IMR-90 (cell line): ENCODE measurements around the gene AGAP9.

Experiments
- BHLHE40 ChIP-seq: fragments of 150-350 bp; IDR thresholded peaks from 2 replicates; pipeline ENCODE4 v1.6.1; 2016; ENCODE audit warnings: mild to moderate bottlenecking, low read depth, low read length
- CEBPB ChIP-seq: IDR thresholded peaks from 2 replicates; pipeline ENCODE4 v1.6.1; 2012; ENCODE audit warnings: low read depth, low read length, improper control_type of control experiment
- FOS ChIP-seq: fragments of 150-350 bp; IDR thresholded peaks from 2 replicates; pipeline ENCODE4 v1.6.1; 2016; ENCODE audit warnings: low read depth, low read length
- MAFK ChIP-seq: IDR thresholded peaks from 2 replicates; pipeline ENCODE4 v1.6.1; 2012; ENCODE audit warnings: low read depth, low read length, improper control_type of control experiment
- MAZ ChIP-seq: IDR thresholded peaks from 2 replicates; pipeline ENCODE4 v1.6.1; 2012; ENCODE audit warnings: low read depth, mild to moderate bottlenecking, low read length, improper control_type of control experiment, moderate library complexity, borderline replicate concordance
- MXI1 ChIP-seq: IDR thresholded peaks from 2 replicates; pipeline ENCODE4 v1.6.1; 2012; ENCODE audit warnings: low read depth, mild to moderate bottlenecking, low read length, moderate library complexity, borderline replicate concordance
- POLR2A ChIP-seq: IDR thresholded peaks from 2 replicates; pipeline ENCODE4 v1.6.1; 2012; ENCODE audit warnings: mild to moderate bottlenecking, low read depth, low read length
- RAD21 ChIP-seq: IDR thresholded peaks from 2 replicates; pipeline ENCODE4 v1.6.1; 2012; ENCODE audit warnings: low read length, improper control_type of control experiment
- RCOR1 ChIP-seq: IDR thresholded peaks from 2 replicates; pipeline ENCODE4 v1.6.1; 2012; ENCODE audit warnings: mild to moderate bottlenecking, low read length, improper control_type of control experiment; ENCODE audit not compliant: insufficient replicate concordance
- RFX5 ChIP-seq: IDR thresholded peaks from 2 replicates; pipeline ENCODE4 v1.8.0; 2012; ENCODE audit warnings: low read depth, mild to moderate bottlenecking, low read length, moderate library complexity
- SMC3 ChIP-seq: fragments of 150-350 bp; IDR thresholded peaks from 2 replicates; pipeline ENCODE4 v1.6.1; 2016; ENCODE audit warnings: low read depth, mild to moderate bottlenecking, antibody characterized with exemption, low read length, moderate library complexity
- TF ChIP-seq, protein P1 (sequence below): conservative IDR thresholded peaks from 2 replicates; pipeline ENCODE4 v1.5.1; 2012; ENCODE audit warnings: mild to moderate bottlenecking, low read depth, low read length, improper control_type of control experiment
- TF ChIP-seq, protein P2 (sequence below): fragments of 150-350 bp; IDR thresholded peaks from 2 replicates; pipeline ENCODE4 v1.6.1; 2017; ENCODE audit warnings: mild to moderate bottlenecking, antibody characterized with exemption, low read length, low read depth
- TF ChIP-seq, protein P3 (sequence below): fragments of 150-350 bp; IDR thresholded peaks from 2 replicates; pipeline ENCODE4 v1.6.1; 2016; ENCODE audit warnings: low read depth, mild to moderate bottlenecking, low read length, moderate library complexity, borderline replicate concordance

DNA sequence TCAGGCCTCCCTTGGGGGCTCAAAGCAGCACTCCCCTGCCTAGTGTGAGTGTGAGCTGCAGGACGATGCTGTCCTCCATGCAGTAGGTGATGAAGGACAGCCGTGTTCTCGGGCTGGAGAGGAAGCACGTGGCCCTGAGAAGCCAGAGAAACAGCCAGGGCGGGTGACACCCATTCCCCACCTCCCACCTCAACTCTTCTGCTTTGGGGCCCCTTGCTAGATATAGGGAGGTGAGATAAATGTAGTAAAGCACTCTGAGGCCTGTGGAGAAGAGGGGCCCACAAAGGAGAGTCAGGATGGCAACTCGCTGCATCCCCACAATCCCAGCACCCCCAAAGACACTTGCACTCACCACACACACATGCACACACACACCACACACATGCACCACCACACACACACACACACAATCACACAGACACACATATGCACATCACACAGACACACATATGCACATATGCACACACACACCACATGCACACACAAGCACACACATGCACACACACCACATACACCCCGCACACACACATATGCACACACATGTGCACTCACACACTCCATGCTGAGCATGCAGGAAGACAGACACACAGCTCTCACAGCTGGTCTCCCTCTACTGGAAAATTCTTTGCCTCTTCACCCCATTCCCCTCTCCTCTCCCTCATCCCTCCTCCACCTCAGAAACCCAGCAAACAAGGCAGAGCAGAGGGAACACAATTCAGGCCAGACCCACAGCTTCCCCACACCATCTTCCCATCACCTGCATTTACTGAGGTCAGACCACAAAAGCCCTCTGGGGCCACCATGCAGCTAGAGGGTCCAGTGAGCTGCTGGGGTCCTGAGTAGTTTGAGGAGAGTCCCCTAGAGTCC is 70.1 kb downstream of the AGAP9 start:
- TF ChIP-seq MAZ (no peak), POLR2A (no peak), RCOR1 (no peak), FOS (no peak), SMC3 (no peak), BHLHE40 (no peak), CEBPB (no peak), MAFK (no peak), RFX5 (no peak), MXI1 (no peak), RAD21 (no peak)
- TF ChIP-seq, protein P1, sequence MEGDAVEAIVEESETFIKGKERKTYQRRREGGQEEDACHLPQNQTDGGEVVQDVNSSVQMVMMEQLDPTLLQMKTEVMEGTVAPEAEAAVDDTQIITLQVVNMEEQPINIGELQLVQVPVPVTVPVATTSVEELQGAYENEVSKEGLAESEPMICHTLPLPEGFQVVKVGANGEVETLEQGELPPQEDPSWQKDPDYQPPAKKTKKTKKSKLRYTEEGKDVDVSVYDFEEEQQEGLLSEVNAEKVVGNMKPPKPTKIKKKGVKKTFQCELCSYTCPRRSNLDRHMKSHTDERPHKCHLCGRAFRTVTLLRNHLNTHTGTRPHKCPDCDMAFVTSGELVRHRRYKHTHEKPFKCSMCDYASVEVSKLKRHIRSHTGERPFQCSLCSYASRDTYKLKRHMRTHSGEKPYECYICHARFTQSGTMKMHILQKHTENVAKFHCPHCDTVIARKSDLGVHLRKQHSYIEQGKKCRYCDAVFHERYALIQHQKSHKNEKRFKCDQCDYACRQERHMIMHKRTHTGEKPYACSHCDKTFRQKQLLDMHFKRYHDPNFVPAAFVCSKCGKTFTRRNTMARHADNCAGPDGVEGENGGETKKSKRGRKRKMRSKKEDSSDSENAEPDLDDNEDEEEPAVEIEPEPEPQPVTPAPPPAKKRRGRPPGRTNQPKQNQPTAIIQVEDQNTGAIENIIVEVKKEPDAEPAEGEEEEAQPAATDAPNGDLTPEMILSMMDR = no peak
- TF ChIP-seq, protein P2, sequence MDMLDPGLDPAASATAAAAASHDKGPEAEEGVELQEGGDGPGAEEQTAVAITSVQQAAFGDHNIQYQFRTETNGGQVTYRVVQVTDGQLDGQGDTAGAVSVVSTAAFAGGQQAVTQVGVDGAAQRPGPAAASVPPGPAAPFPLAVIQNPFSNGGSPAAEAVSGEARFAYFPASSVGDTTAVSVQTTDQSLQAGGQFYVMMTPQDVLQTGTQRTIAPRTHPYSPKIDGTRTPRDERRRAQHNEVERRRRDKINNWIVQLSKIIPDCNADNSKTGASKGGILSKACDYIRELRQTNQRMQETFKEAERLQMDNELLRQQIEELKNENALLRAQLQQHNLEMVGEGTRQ = no peak
- TF ChIP-seq, protein P3, sequence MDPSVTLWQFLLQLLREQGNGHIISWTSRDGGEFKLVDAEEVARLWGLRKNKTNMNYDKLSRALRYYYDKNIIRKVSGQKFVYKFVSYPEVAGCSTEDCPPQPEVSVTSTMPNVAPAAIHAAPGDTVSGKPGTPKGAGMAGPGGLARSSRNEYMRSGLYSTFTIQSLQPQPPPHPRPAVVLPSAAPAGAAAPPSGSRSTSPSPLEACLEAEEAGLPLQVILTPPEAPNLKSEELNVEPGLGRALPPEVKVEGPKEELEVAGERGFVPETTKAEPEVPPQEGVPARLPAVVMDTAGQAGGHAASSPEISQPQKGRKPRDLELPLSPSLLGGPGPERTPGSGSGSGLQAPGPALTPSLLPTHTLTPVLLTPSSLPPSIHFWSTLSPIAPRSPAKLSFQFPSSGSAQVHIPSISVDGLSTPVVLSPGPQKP = no peak
